SJSA1 (cell line): ENCODE measurements around the gene SMCR8. TPM values are rescaled to one million over a fixed set of nuclear protein-coding genes. Genes with fewer than 3 reads are reported as not detected.

Experiments used
- DNase-seq, 2 experiments: peaks; one replicate each; pipeline ENCODE4 v3.0.0-alpha.2; 2015 to 2020; ENCODE audit warnings: low spot score in 2 of 2, low read depth in 1 of 2
- H3K27ac ChIP-seq: fragments of 250-450 bp; sonication (Bioruptor Pico); 2 replicates; pipeline ENCODE4 v1.5.1; 2020; ENCODE audit warnings: mild to moderate bottlenecking, moderate library complexity
- H3K27me3 ChIP-seq: fragments of 250-450 bp; sonication (Bioruptor Pico); replicated peaks from 2 replicates; pipeline ENCODE4 v1.5.1; 2020; ENCODE audit warnings: mild to moderate bottlenecking, moderate library complexity
- H3K36me3 ChIP-seq: fragments of 250-450 bp; sonication (Bioruptor Pico); 2 replicates; pipeline ENCODE4 v1.5.1; 2020; ENCODE audit warnings: mild to moderate bottlenecking
- H3K4me1 ChIP-seq: fragments of 250-450 bp; sonication (Bioruptor Pico); replicated peaks from 2 replicates; pipeline ENCODE4 v1.6.1; 2021; ENCODE audit warnings: mild to moderate bottlenecking
- H3K4me3 ChIP-seq: fragments of 250-450 bp; sonication (Bioruptor Pico); 2 replicates; pipeline ENCODE4 v1.5.1; 2020; ENCODE audit warnings: mild to moderate bottlenecking
- H3K9me3 ChIP-seq: fragments of 250-450 bp; sonication (Bioruptor Pico); replicated peaks from 2 replicates; pipeline ENCODE4 v1.5.1; 2020; ENCODE audit warnings: mild to moderate bottlenecking
- total RNA-seq: library from RNA; depleted of rRNA; stranded (reverse); fragments of >200 nt; shearing (Covaris generic); gene quantifications from 2 replicates; pipeline ENCODE4 v1.2.3, GENCODE V29; 2014; rRNA removed

Gene SMCR8, protein sequence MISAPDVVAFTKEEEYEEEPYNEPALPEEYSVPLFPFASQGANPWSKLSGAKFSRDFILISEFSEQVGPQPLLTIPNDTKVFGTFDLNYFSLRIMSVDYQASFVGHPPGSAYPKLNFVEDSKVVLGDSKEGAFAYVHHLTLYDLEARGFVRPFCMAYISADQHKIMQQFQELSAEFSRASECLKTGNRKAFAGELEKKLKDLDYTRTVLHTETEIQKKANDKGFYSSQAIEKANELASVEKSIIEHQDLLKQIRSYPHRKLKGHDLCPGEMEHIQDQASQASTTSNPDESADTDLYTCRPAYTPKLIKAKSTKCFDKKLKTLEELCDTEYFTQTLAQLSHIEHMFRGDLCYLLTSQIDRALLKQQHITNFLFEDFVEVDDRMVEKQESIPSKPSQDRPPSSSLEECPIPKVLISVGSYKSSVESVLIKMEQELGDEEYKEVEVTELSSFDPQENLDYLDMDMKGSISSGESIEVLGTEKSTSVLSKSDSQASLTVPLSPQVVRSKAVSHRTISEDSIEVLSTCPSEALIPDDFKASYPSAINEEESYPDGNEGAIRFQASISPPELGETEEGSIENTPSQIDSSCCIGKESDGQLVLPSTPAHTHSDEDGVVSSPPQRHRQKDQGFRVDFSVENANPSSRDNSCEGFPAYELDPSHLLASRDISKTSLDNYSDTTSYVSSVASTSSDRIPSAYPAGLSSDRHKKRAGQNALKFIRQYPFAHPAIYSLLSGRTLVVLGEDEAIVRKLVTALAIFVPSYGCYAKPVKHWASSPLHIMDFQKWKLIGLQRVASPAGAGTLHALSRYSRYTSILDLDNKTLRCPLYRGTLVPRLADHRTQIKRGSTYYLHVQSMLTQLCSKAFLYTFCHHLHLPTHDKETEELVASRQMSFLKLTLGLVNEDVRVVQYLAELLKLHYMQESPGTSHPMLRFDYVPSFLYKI
- total RNA-seq, result 6.0 and 12.1 TPM in 2 replicates

DNA sequence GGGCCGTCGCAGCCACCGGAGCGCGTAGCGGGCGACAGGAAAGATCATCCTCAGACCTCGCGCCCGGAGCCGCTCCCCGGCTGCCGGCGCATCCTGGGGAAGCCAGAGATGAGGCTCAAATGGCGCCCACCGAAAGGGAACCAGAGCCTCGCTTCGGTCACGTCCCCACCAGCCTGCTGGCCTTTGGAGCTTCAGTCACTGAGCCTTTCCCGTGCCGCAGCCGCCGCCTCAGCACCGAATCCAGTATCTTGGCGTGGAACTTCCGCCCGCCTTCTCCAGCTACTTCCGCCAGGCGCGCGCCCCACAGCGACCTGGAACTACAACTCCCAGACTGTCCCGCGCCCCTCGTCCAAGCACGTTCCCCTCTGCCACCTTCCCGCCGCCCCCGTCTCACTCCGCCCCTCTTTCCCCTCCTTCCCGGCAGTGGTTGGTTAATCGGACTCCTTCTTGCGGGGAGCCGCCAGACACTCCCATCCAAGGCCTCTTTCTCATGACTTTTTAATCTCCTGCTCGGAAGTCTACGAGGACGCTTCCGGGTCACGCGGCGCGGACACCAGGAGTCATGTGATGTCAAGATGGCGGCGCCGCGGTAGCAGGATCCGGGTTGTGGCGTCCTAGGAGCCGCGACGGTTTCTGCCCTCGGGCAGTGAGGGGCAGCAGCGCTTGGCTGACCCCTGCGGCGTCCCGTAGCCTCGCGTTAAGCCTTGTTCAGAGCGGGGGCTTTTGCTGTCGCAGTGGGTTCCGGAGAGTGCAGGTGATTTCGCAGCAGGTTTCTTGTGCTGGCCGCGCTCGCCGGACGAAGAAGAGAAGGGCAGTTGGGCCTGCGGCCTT is at the start of gene SMCR8, which contains the start of gene TOP3A:
Gene SMCR8, plus strand, starts transcription at position 563 of the 831 bp plus-strand sequence. CDS start 497 bp downstream, outside the sequence.
Gene TOP3A, minus strand, starts transcription at position 264 of the 831 bp plus-strand sequence. Its CDS starts 216 bp downstream, at position 48.
- Histone ChIP-seq H3K27me3 (no peaks in the 10 kb centered on the region), H3K4me1 (peaks cover 21% of the 10 kb centered on the region), H3K9me3 (no peaks in the 10 kb centered on the region), H3K36me3 (peaks cover 79% of the 10 kb centered on the region), H3K27ac (peak within 1 kb of the TSS; percentile 48), H3K4me3 (peak within 1 kb of the TSS; percentile 64)
- peak; percentile 89 to 98 for DNase-seq

DNA sequence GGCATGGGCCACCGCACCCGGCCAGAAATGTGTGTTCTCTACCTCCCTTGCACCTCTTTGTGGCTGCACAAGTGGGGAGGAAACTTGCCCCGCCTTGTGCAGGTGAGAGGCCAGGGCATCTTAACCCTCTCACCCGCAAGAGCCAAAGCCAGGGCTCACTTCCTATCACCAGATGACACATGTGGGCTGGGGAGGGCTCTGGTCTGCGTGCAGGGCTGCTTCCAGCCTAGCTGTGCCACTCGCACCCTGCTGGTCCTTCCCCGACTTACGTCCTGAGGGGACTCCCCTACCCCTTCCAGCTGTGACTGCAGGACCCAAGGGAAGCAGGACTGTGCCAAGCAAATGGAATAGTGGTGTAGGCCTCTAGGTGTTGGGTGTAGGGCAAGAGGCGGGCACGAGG is 47.7 kb upstream of the SMCR8 start:
- peaks cover 31% of the 10 kb centered on the region for H3K36me3 ChIP-seq
- no peak overlapping the region for H3K4me3 ChIP-seq
- H3K9me3 ChIP-seq, result no peaks in the 10 kb centered on the region
- H3K27ac ChIP-seq, result no peak overlapping the region
- H3K27me3 ChIP-seq, result no peaks in the 10 kb centered on the region
- DNase-seq, result no peak
- no peaks in the 10 kb centered on the region for H3K4me1 ChIP-seq

DNA sequence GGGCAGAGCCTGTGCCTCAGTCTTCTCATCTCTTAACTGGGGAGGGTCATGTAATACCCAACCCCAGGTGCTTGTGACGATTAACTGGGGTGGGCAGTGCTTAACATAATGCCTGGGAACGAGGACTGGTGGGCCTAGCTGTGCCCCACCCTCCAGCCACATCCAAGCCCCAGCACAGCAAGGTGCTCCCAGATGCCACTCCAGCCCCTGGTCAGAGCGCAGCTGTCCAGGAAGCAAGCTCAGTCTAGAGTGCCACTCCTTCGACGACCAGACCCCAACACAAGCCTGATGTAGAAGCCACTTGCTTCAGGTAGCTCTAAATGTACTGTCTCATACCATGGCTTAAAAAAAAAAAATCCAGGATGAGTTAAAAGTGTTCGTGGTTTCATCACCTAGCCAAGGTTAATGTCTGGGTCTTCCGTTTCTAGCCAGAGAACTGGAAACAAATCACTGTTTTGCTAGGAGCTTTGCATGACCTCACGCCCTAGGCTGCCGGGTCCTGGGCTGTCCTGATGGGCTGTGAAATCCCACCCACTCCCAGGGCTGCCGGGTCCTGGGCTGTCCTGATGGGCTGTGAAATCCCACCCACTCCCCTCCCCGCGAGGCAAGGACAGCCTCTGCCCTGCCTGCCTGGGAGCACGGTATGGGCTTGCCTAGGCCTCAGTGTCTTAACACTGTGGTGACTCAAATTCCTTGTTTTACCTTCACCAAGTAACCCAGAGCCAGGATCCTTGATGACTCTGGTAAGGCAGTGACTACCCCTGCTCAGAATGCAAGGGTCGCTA is 47.0 kb upstream of the SMCR8 start:
- Histone ChIP-seq H3K9me3 (no peaks in the 10 kb centered on the region), H3K4me3 (no peak overlapping the region), H3K36me3 (peaks cover 36% of the 10 kb centered on the region), H3K4me1 (no peaks in the 10 kb centered on the region), H3K27me3 (no peaks in the 10 kb centered on the region), H3K27ac (no peak overlapping the region)
- DNase-seq, result no peak

GRCh38 chr17:18270046-18270931 is 44.8 kb upstream of the SMCR8 start:
- Histone ChIP-seq H3K36me3 (peaks cover 36% of the 10 kb centered on the region), H3K4me3 (no peak overlapping the region), H3K27ac (no peak overlapping the region), H3K9me3 (no peaks in the 10 kb centered on the region), H3K27me3 (no peaks in the 10 kb centered on the region), H3K4me1 (no peaks in the 10 kb centered on the region)
- DNase-seq, result no peak

- Histone ChIP-seq H3K27ac (no peak overlapping the region), H3K27me3 (no peaks in the 10 kb centered on the region), H3K4me3 (no peak overlapping the region), H3K36me3 (peaks cover 89% of the 10 kb centered on the region), H3K9me3 (no peaks in the 10 kb centered on the region), H3K4me1 (no peaks in the 10 kb centered on the region)
- no peak for DNase-seq
Observed at GRCh38 chr17:18277076-18277475, 38.0 kb upstream of the SMCR8 start.

DNA sequence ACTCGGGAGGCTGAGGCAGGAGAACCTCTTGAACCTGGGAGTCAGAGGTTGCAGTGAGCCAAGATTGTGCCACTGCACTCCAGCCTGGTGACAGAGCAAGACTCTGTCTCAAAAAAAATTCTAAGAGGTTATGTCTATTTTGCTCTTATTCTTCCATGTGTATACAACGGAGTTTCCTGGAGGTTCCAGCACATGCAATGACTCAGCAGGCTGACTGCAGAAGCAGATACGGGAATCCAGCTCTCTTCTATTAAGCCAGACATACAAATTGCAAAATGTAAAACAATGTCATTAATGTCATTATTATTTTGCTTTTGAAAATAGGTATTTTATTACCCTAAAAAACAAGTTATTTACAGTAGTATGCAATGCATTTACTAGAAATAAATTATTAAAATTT is 36.2 kb upstream of the SMCR8 start:
- DNase-seq, result no peak
- Histone ChIP-seq H3K36me3 (peaks cover 91% of the 10 kb centered on the region), H3K4me3 (no peak overlapping the region), H3K9me3 (no peaks in the 10 kb centered on the region), H3K27me3 (no peaks in the 10 kb centered on the region), H3K4me1 (no peaks in the 10 kb centered on the region), H3K27ac (no peak overlapping the region)

GRCh38 chr17:18280249-18280648 is 34.8 kb upstream of the SMCR8 start:
- no peak overlapping the region for H3K27ac ChIP-seq
- no peak overlapping the region for H3K4me3 ChIP-seq
- no peak for DNase-seq
- H3K27me3 ChIP-seq, result no peaks in the 10 kb centered on the region
- no peaks in the 10 kb centered on the region for H3K9me3 ChIP-seq
- H3K4me1 ChIP-seq, result no peaks in the 10 kb centered on the region
- H3K36me3 ChIP-seq, result peaks cover 92% of the 10 kb centered on the region

DNA sequence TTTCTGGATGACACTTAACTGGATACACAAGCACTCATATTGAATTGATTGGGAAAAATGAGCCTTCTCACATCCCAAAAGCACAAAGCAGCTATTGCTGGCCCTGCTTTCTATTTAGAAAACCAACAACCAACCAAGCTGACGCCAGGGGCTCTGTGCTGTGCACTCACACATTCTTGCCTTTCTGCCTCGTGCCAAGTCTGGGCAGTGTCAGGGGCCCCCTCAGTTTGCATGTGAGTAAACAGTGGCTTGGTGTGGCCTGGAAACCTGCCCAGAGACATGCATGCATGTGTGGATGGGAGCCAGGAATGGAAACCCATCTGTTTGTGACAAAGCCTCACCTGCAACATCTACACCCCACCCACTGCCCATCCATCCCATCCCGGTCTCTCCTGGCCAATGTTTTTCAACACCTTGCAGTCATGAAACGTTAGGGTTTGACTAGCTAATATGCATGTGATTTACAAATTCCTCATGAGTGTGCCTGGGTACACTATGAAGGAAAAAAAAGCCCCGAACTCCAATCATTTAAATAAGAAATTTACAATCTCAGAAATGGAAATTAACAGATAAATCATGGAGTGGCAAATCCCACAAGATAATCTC is 34.2 kb upstream of the SMCR8 start:
- H3K27ac ChIP-seq, result no peak overlapping the region
- DNase-seq, result no peak
- peaks cover 96% of the 10 kb centered on the region for H3K36me3 ChIP-seq
- no peak overlapping the region for H3K4me3 ChIP-seq
- no peaks in the 10 kb centered on the region for H3K27me3 ChIP-seq
- H3K4me1 ChIP-seq, result no peaks in the 10 kb centered on the region
- no peaks in the 10 kb centered on the region for H3K9me3 ChIP-seq

GRCh38 chr17:18281788-18282187 is 33.3 kb upstream of the SMCR8 start:
- H3K4me1 ChIP-seq, result no peaks in the 10 kb centered on the region
- no peak for DNase-seq
- no peaks in the 10 kb centered on the region for H3K9me3 ChIP-seq
- H3K27ac ChIP-seq, result no peak overlapping the region
- H3K27me3 ChIP-seq, result no peaks in the 10 kb centered on the region
- no peak overlapping the region for H3K4me3 ChIP-seq
- H3K36me3 ChIP-seq, result peaks cover 94% of the 10 kb centered on the region

DNA sequence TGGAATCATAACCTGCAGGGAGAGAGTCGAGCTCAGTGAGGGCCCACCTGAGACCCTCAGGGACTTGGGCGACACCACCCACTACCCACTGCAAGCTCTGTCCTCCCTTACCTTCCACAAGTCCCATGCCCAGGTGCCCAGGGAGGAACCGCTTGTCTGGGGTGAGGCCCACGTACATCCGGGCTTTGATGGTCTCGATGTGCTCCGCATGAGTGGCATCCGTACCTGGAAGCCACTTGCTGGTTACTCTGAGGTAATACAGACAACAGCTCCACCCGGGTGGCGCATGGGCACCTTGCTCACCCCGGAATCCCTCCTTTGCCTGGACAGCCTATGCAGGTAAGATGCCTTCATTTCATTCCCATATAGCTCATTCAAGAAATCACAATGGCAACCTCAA is 29.8 kb upstream of the SMCR8 start:
- Histone ChIP-seq H3K27me3 (no peaks in the 10 kb centered on the region), H3K9me3 (no peaks in the 10 kb centered on the region), H3K4me1 (no peaks in the 10 kb centered on the region), H3K27ac (no peak overlapping the region), H3K36me3 (peaks cover 95% of the 10 kb centered on the region), H3K4me3 (no peak overlapping the region)
- DNase-seq, result no peak

DNA sequence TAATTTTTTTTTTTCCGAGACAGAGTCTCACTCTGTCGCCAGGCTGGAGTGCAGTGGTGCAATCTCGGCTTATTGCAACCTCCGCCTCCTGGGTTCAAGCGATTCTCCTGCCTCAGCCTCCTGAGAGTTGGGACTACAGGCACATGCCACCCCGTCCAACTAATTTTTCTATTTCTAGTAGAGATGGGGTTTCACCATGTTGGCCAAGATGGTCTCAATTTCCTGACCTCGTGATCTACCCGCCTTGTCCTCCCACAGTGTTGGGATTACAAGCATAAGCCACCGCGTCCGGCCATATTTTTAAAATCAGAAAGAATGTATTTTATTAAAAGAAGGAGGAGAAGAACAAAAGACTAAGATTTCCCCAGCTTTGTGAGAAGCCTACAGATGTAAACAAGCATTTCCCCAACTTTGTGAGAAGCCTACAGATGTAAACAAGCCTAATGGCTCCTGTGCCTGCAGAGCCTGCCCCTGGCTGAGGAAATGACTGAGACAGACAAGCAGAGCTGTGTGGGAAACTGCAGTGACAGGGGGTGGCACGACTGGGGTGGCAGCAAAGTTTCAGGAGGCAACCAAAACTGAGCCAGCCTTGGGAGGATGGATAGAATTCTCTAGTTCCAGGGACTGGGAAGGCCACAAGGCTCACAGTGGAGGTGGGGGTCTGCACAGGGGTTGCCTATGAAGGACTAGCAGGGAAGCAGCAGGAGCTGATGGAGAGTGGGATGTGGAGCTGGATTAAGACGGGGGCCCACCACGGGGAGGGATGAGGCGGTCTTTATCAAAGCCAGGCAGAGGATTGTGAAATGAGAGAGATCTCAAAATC is 23.2 kb upstream of the SMCR8 start:
- no peak for DNase-seq
- H3K27ac ChIP-seq, result no peak overlapping the region
- no peaks in the 10 kb centered on the region for H3K9me3 ChIP-seq

More for the DNA sequence above, 23.2 kb upstream of the SMCR8 start:
- peaks cover 79% of the 10 kb centered on the region for H3K36me3 ChIP-seq
- H3K4me3 ChIP-seq, result no peak overlapping the region
- no peaks in the 10 kb centered on the region for H3K27me3 ChIP-seq
- no peaks in the 10 kb centered on the region for H3K4me1 ChIP-seq
